ENCODE results near the gene HBG2. TPM values are rescaled to one million over a fixed set of nuclear protein-coding genes. Genes with fewer than 3 reads are reported as not detected.
"Not testable (repeated sequence)": the region's sequence is repeated elsewhere in the genome, so short reads cannot be mapped to it uniquely, and the experiment has no call there.

HBG2 gene
- total RNA-seq, 1 donor from 2014 or later, result not detected

DNA sequence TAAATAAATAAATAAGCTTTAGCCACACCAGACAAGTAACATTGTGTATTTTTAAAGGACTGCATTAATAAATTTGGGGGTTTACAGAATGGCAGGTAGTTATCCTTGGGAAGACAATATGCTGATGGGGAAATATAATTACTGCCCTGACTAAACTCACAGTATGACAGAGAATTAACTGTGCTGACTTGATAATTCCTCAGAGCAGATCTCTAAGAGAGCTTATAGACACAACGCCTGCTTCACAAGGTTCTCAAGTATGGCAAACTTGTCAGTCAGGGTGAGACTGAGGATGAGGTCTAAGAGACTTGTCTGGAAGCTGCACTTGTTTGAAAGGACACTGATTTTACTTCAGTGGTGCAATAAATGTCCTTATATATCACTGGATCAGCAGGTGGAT lies 43.9 kb upstream of the HBG2 start:
- no peak for DNase-seq (ENCODE audit: extremely low spot score, unreplicated experiment)
- H3K4me3 Mint-ChIP-seq (ENCODE audit: unreplicated experiment), result no peak overlapping the region
- H3K4me1 Mint-ChIP-seq (ENCODE audit: unreplicated experiment), result no peaks in the 10 kb centered on the region
- TF ChIP-seq, protein P1, sequence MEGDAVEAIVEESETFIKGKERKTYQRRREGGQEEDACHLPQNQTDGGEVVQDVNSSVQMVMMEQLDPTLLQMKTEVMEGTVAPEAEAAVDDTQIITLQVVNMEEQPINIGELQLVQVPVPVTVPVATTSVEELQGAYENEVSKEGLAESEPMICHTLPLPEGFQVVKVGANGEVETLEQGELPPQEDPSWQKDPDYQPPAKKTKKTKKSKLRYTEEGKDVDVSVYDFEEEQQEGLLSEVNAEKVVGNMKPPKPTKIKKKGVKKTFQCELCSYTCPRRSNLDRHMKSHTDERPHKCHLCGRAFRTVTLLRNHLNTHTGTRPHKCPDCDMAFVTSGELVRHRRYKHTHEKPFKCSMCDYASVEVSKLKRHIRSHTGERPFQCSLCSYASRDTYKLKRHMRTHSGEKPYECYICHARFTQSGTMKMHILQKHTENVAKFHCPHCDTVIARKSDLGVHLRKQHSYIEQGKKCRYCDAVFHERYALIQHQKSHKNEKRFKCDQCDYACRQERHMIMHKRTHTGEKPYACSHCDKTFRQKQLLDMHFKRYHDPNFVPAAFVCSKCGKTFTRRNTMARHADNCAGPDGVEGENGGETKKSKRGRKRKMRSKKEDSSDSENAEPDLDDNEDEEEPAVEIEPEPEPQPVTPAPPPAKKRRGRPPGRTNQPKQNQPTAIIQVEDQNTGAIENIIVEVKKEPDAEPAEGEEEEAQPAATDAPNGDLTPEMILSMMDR (IDR thresholded peaks at IDR 0.05), result no peak
- no peak overlapping the region for H3K27ac Mint-ChIP-seq (ENCODE audit: unreplicated experiment)
- peaks cover 39% of the 10 kb centered on the region for H3K27me3 Mint-ChIP-seq (ENCODE audit: unreplicated experiment)
- no peaks in the 10 kb centered on the region for H3K9me3 Mint-ChIP-seq (ENCODE audit: unreplicated experiment)
- H3K36me3 Mint-ChIP-seq (ENCODE audit: unreplicated experiment), result no peaks in the 10 kb centered on the region

- Mint-ChIP-seq H3K4me1 (ENCODE audit: unreplicated experiment) (peaks cover 6% of the 10 kb centered on the region), H3K36me3 (ENCODE audit: unreplicated experiment) (no peaks in the 10 kb centered on the region), H3K9me3 (ENCODE audit: unreplicated experiment) (no peaks in the 10 kb centered on the region), H3K4me3 (ENCODE audit: unreplicated experiment) (no peak overlapping the region), H3K27ac (ENCODE audit: unreplicated experiment) (no peak overlapping the region), H3K27me3 (ENCODE audit: unreplicated experiment) (peaks cover 39% of the 10 kb centered on the region)
- TF ChIP-seq, protein P1 (IDR thresholded peaks at IDR 0.05), result no peak
- no peak for DNase-seq (ENCODE audit: extremely low spot score, unreplicated experiment)
These were observed 43.2 kb upstream of the HBG2 start for GRCh38 chr11:5297721-5298323.

DNA sequence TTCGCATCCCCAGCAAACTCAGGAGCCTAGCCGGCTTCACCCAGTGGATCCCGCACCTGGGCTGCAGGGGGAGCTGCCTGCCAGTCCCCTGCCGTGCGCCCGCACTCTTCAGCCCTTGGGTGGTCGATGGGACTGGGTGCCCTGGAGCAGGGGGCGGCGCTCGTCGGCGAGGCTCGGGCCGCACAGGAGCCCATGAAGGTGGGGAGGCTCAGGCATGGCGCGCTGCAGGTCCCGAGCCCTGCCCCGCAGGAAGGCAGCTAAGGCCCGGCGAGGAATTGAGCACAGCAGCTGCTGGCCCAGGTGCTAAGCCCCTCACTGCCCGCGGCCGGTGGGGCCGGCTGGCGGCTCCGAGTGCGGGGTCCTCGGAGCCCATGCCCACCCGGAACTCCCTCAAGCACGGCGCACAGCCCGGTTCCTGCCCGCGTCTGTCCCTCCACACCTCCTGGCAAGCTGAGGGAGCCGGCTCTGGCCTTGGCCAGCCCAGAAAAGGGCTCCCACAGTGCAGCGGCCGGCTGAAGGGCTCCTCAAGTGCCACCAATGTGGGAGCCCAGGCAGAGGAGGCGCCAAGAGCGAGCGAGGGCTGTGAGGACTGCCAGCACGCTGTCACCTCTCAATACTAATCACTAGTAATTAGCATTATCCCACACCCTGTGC lies 39.9 kb upstream of the HBG2 start:
- H3K27me3 Mint-ChIP-seq (ENCODE audit: unreplicated experiment), result peaks cover 27% of the 10 kb centered on the region
- H3K27ac Mint-ChIP-seq (ENCODE audit: unreplicated experiment); H3K9me3 Mint-ChIP-seq (ENCODE audit: unreplicated experiment): not testable (repeated sequence)

GRCh38 chr11:5293028-5293427 lies 38.4 kb upstream of the HBG2 start:
- no peak overlapping the region for H3K4me3 Mint-ChIP-seq (ENCODE audit: unreplicated experiment)
- no peaks in the 10 kb centered on the region for H3K9me3 Mint-ChIP-seq (ENCODE audit: unreplicated experiment)
- peaks cover 6% of the 10 kb centered on the region for H3K4me1 Mint-ChIP-seq (ENCODE audit: unreplicated experiment)
- DNase-seq (ENCODE audit: extremely low spot score, unreplicated experiment), result no peak
- TF ChIP-seq, protein P1 (IDR thresholded peaks at IDR 0.05), result no peak
- peaks cover 19% of the 10 kb centered on the region for H3K27me3 Mint-ChIP-seq (ENCODE audit: unreplicated experiment)
- H3K27ac Mint-ChIP-seq (ENCODE audit: unreplicated experiment), result no peak overlapping the region
- no peaks in the 10 kb centered on the region for H3K36me3 Mint-ChIP-seq (ENCODE audit: unreplicated experiment)

More for the DNA sequence above, 39.9 kb upstream of the HBG2 start:
- not testable (repeated sequence) for H3K36me3 Mint-ChIP-seq (ENCODE audit: unreplicated experiment); H3K4me3 Mint-ChIP-seq (ENCODE audit: unreplicated experiment); H3K4me1 Mint-ChIP-seq (ENCODE audit: unreplicated experiment); DNase-seq (ENCODE audit: extremely low spot score, unreplicated experiment)

GRCh38 chr11:5291207-5291838 lies 36.7 kb upstream of the HBG2 start:
- TF ChIP-seq, protein P1 (IDR thresholded peaks at IDR 0.05), result peak; percentile 58
- Mint-ChIP-seq H3K4me3 (ENCODE audit: unreplicated experiment) (no peak overlapping the region), H3K36me3 (ENCODE audit: unreplicated experiment) (no peaks in the 10 kb centered on the region), H3K9me3 (ENCODE audit: unreplicated experiment) (no peaks in the 10 kb centered on the region), H3K4me1 (ENCODE audit: unreplicated experiment) (peaks cover 6% of the 10 kb centered on the region), H3K27me3 (ENCODE audit: unreplicated experiment) (peaks cover 6% of the 10 kb centered on the region), H3K27ac (ENCODE audit: unreplicated experiment) (no peak overlapping the region)
- DNase-seq (ENCODE audit: extremely low spot score, unreplicated experiment), result no peak

All from osteocyte (in vitro differentiated cells).